Muscle of leg (tissue), 11 donors: ENCODE results near the gene FAM13A. TPM values are rescaled to one million over a fixed set of nuclear protein-coding genes. Genes with fewer than 3 reads are reported as not detected.
A peak's percentile ranks its signal among the peaks of the same experiment; 100 is the strongest.

Source experiments
- DNase-seq: peaks from one replicate; pipeline ENCODE4 v3.0.0; 2013
- H3K27ac ChIP-seq: one replicate; pipeline ENCODE4 v1.5.1; 2013; ENCODE audit warnings: mild to moderate bottlenecking, low read length, control low read depth
- H3K27me3 ChIP-seq: one replicate; pipeline ENCODE4 v1.6.1; 2013; ENCODE audit warnings: low read length; ENCODE audit not compliant: control insufficient read depth, insufficient read depth
- H3K36me3 ChIP-seq: one replicate; pipeline ENCODE4 v1.6.1; 2013; ENCODE audit warnings: low read length; ENCODE audit not compliant: control insufficient read depth, insufficient read depth
- H3K4me1 ChIP-seq: one replicate; pipeline ENCODE4 v1.6.1; 2013; ENCODE audit warnings: low read length; ENCODE audit not compliant: control insufficient read depth, insufficient read depth
- H3K4me3 ChIP-seq: one replicate; pipeline ENCODE4 v1.5.1; 2013; ENCODE audit warnings: low read length, control low read depth
- H3K9me3 ChIP-seq: replicated peaks from 2 replicates; pipeline ENCODE4 v1.6.1; 2013; ENCODE audit warnings: low read depth, low read length; ENCODE audit not compliant: control insufficient read depth
- WGBS: methylation state at CpG from one replicate; pipeline ENCODE4 v1.1.5; 2013; ENCODE audit warnings: missing lambda C conversion rate; ENCODE audit not compliant: insufficient coverage; 5-methylcytosine and 5-hydroxymethylcytosine counted together
- polyA plus RNA-seq, 8 donors: library from polyadenylated mRNA; unstranded; fragments of 120-200 nt; gene quantifications; one replicate each; pipeline versions ENCODE4 v1.2.1 to v1.2.3, GENCODE V29; 2013; ENCODE audit warnings: inconsistent platforms in 1 of 8, low replicate concordance in 1 of 8; ENCODE audit not compliant: insufficient read length in 8 of 8, insufficient read depth in 1 of 8
- total RNA-seq: library from RNA; stranded (reverse); fragments of 120-200 nt; gene quantifications from one replicate; pipeline ENCODE4 v1.2.4, GENCODE V29; 2013

The FAM13A gene
- total and polyA plus RNA-seq, 9 donors, result 23.8 to 40.2 (median 29.7) TPM

GRCh38 chr4:88811904-88812303 lies 245.1 kb downstream of the FAM13A start:
- no peak overlapping the region for H3K4me3 ChIP-seq
- H3K4me1 ChIP-seq, result peaks cover 3% of the 10 kb centered on the region
- no peaks in the 10 kb centered on the region for H3K9me3 ChIP-seq
- DNase-seq, result no peak
- H3K27ac ChIP-seq, result no peak overlapping the region
- H3K27me3 ChIP-seq, result no peaks in the 10 kb centered on the region
- H3K36me3 ChIP-seq, result no peaks in the 10 kb centered on the region
- WGBS, result 86% methylated on average over 1 of the region's 1 CpG

- WGBS, result no CpG with 5 or more reads among the region's 1 CpG
- DNase-seq, result no peak
- Histone ChIP-seq H3K9me3 (no peaks in the 10 kb centered on the region), H3K4me3 (no peak overlapping the region), H3K27me3 (no peaks in the 10 kb centered on the region), H3K36me3 (no peaks in the 10 kb centered on the region), H3K4me1 (peaks cover 3% of the 10 kb centered on the region), H3K27ac (no peak overlapping the region)
These were observed 246.7 kb downstream of the FAM13A start for GRCh38 chr4:88810325-88810724.

GRCh38 chr4:88809576-88810219 lies 247.3 kb downstream of the FAM13A start:
- Histone ChIP-seq H3K27me3 (no peaks in the 10 kb centered on the region), H3K4me1 (peaks cover 3% of the 10 kb centered on the region), H3K9me3 (no peaks in the 10 kb centered on the region), H3K4me3 (no peak overlapping the region), H3K27ac (peak overlapping the region; percentile 56), H3K36me3 (no peaks in the 10 kb centered on the region)
- no CpG with 5 or more reads among the region's 5 CpGs for WGBS
- peak; percentile 79 for DNase-seq

GRCh38 chr4:88809101-88809500 lies 247.9 kb downstream of the FAM13A start:
- H3K27me3 ChIP-seq, result no peaks in the 10 kb centered on the region
- WGBS, result no CpG with 5 or more reads among the region's 2 CpGs
- peaks cover under 1% of the 10 kb centered on the region for H3K4me1 ChIP-seq
- H3K36me3 ChIP-seq, result no peaks in the 10 kb centered on the region
- peak; percentile 19 for DNase-seq
- H3K9me3 ChIP-seq, result no peaks in the 10 kb centered on the region
- peak overlapping the region; percentile 56 for H3K27ac ChIP-seq
- H3K4me3 ChIP-seq, result no peak overlapping the region

GRCh38 chr4:88807499-88807898 lies 249.5 kb downstream of the FAM13A start:
- no CpG with 5 or more reads among the region's 4 CpGs for WGBS
- H3K4me1 ChIP-seq, result no peaks in the 10 kb centered on the region
- no peaks in the 10 kb centered on the region for H3K9me3 ChIP-seq
- H3K36me3 ChIP-seq, result peaks cover 5% of the 10 kb centered on the region
- no peak overlapping the region for H3K4me3 ChIP-seq
- H3K27ac ChIP-seq, result no peak overlapping the region
- DNase-seq, result no peak
- H3K27me3 ChIP-seq, result no peaks in the 10 kb centered on the region

- no peaks in the 10 kb centered on the region for H3K27me3 ChIP-seq
- H3K4me1 ChIP-seq, result no peaks in the 10 kb centered on the region
These were observed 252.8 kb downstream of the FAM13A start for GRCh38 chr4:88804234-88804633.

GRCh38 chr4:88803600-88804096 lies 253.3 kb downstream of the FAM13A start:
- no peak overlapping the region for H3K4me3 ChIP-seq
- DNase-seq, result peak; percentile 73
- H3K27ac ChIP-seq, result no peak overlapping the region
- no peaks in the 10 kb centered on the region for H3K27me3 ChIP-seq
- whole genome bisulfite sequencing, result 100% methylated on average over 1 of the region's 5 CpGs
- no peaks in the 10 kb centered on the region for H3K4me1 ChIP-seq
- no peaks in the 10 kb centered on the region for H3K9me3 ChIP-seq
- peaks cover 11% of the 10 kb centered on the region for H3K36me3 ChIP-seq

More at GRCh38 chr4:88804234-88804633, 252.8 kb downstream of the FAM13A start:
- Histone ChIP-seq H3K4me3 (no peak overlapping the region), H3K9me3 (no peaks in the 10 kb centered on the region), H3K27ac (no peak overlapping the region), H3K36me3 (peaks cover 11% of the 10 kb centered on the region)
- no peak for DNase-seq
- no CpG with 5 or more reads among the region's 2 CpGs for WGBS

GRCh38 chr4:88802585-88803286 lies 254.2 kb downstream of the FAM13A start:
- H3K27ac ChIP-seq, result no peak overlapping the region
- H3K9me3 ChIP-seq, result no peaks in the 10 kb centered on the region
- H3K4me3 ChIP-seq, result no peak overlapping the region
- no peaks in the 10 kb centered on the region for H3K4me1 ChIP-seq
- H3K36me3 ChIP-seq, result peaks cover 11% of the 10 kb centered on the region
- WGBS, result 83% methylated on average over 6 of the region's 8 CpGs
- no peaks in the 10 kb centered on the region for H3K27me3 ChIP-seq
- no peak for DNase-seq

- no peaks in the 10 kb centered on the region for H3K4me1 ChIP-seq
- no CpG with 5 or more reads among the region's 1 CpG for WGBS
- H3K27me3 ChIP-seq, result no peaks in the 10 kb centered on the region
- H3K27ac ChIP-seq, result no peak overlapping the region
- H3K4me3 ChIP-seq, result no peak overlapping the region
- no peak for DNase-seq
- no peaks in the 10 kb centered on the region for H3K9me3 ChIP-seq
- H3K36me3 ChIP-seq, result peaks cover 11% of the 10 kb centered on the region
These were observed 254.8 kb downstream of the FAM13A start for GRCh38 chr4:88802138-88802537.

GRCh38 chr4:88799900-88800299 lies 257.1 kb downstream of the FAM13A start:
- Histone ChIP-seq H3K4me1 (no peaks in the 10 kb centered on the region), H3K9me3 (no peaks in the 10 kb centered on the region), H3K27ac (no peak overlapping the region), H3K36me3 (peaks cover 11% of the 10 kb centered on the region), H3K4me3 (no peak overlapping the region), H3K27me3 (no peaks in the 10 kb centered on the region)
- DNase-seq, result no peak
- no CpG with 5 or more reads among the region's 1 CpG for WGBS
